ENCODE results near the gene RERE.

The RERE gene

DNA sequence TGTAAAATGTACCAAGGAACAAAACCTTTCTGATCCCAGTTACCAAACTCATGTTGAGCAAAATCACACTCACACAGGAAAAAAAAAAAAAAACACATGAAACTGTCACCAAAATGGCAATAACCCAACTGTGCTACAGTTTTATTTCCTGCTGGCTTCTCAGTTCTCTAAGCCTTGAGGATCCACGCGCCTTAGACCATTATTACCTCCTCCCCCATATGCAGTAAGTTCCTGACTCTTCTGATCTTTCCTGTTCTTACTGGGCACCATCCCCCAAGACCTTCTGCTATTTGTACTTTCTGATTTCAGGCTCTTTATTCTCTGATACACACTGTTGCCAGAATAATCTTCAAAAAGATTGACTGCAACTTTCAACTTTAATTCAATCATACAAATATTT lies 419.9 kb downstream of the RERE start:
- Histone ChIP-seq H3K9me3 (ENCODE audit: low read depth, low read length) (no peaks in the 10 kb centered on the region), H3K9ac (ENCODE audit: insufficient read length) (no peak overlapping the region), H3K4me3 (peak overlapping the region; percentile 62), H3K36me3 (ENCODE audit: insufficient read depth, low read length) (peaks cover 35% of the 10 kb centered on the region), H3K27ac (peak overlapping the region; percentile 90)
- no peak for DNase-seq (ENCODE audit: low read depth, low spot score)
- no peak for TF ChIP-seq FOXP2 (optimal IDR thresholded peaks at IDR 0.05; ENCODE audit: control extremely low read depth, extremely low read length, insufficient read depth)
- no peak for TF ChIP-seq EZH2 (IDR thresholded peaks at IDR 0.05)
- TF ChIP-seq POLR2AphosphoS5 (IDR thresholded peaks at IDR 0.05; ENCODE audit: borderline replicate concordance, low read depth, low read length), result no peak

DNA sequence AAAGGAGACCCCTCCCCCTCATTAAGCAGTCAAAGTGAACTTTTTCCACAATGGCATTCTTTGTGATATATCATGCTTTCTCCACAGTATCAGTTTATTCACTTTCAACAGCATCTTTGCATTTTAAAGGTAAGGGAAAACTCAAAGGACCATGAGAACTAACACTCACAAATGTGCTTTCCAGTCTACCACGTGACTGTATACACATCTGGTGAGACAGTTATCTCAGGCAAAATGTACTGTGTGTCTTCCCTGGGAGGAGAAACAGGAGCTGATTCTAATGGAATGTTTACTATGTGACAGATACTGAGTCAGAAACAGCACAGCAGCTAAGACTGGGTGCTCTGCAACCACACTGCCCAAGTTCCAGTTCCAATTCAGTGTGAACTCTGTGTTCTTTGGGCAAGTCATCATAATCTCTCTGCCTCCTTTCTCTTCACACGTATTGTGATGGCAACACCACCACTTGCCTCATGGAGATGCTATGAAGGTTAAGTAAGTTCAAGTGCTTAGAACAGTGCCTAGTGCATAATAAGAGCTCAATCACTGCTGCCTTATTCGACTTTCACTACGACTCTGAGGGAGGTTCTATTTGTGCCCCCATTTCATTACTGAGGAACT lies 420.5 kb downstream of the RERE start:
- H3K27ac ChIP-seq, result peak overlapping the region; percentile 90
- no peak for DNase-seq (ENCODE audit: low read depth, low spot score)
- H3K9me3 ChIP-seq (ENCODE audit: low read depth, low read length), result no peaks in the 10 kb centered on the region
- peak overlapping the region; percentile 62 for H3K4me3 ChIP-seq
- no peak overlapping the region for H3K9ac ChIP-seq (ENCODE audit: insufficient read length)
- TF ChIP-seq EZH2 (IDR thresholded peaks at IDR 0.05) (no peak), POLR2AphosphoS5 (IDR thresholded peaks at IDR 0.05; ENCODE audit: borderline replicate concordance, low read depth, low read length) (no peak), FOXP2 (optimal IDR thresholded peaks at IDR 0.05; ENCODE audit: control extremely low read depth, extremely low read length, insufficient read depth) (no peak)
- H3K36me3 ChIP-seq (ENCODE audit: insufficient read depth, low read length), result peaks cover 29% of the 10 kb centered on the region

DNA sequence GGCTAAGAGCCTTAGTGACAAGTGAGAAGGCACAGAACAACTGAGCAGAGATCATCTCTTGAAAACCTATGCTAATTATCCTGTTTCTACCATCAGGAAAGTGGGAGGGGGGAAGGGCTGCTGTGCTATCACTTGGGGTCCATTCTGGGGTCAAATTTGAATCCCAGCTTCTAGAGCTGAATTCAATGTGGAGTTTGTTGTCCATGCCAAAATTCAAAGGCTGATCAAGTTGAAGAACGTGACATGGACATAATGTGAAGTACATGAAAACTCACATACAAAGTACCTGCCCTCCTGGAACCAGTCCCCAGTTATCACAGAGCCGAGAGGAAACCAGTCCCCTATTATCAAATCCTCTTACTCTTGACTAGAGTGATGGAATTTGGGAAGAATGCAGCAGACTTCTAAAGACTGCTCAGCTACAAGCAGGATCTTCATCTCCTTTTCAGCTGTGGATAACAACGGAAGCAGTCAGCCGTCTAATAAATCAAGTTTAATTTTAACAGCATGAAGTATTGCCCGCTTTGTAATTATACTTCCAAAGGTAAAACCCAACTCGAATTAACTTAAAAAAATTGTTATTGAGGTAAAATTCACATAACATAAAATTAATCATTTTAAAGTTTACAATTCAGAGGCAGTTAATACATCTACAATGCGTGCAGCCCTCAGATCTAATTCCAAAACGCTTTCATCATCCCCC lies 421.2 kb downstream of the RERE start:
- Histone ChIP-seq H3K36me3 (ENCODE audit: insufficient read depth, low read length) (peaks cover 27% of the 10 kb centered on the region), H3K4me3 (peak overlapping the region; percentile 62), H3K9me3 (ENCODE audit: low read depth, low read length) (no peaks in the 10 kb centered on the region), H3K27ac (peak overlapping the region; percentile 90), H3K9ac (ENCODE audit: insufficient read length) (no peak overlapping the region)
- DNase-seq (ENCODE audit: low read depth, low spot score), result no peak
- TF ChIP-seq EZH2 (IDR thresholded peaks at IDR 0.05) (no peak), FOXP2 (optimal IDR thresholded peaks at IDR 0.05; ENCODE audit: control extremely low read depth, extremely low read length, insufficient read depth) (no peak), POLR2AphosphoS5 (IDR thresholded peaks at IDR 0.05; ENCODE audit: borderline replicate concordance, low read depth, low read length) (no peak)

DNA sequence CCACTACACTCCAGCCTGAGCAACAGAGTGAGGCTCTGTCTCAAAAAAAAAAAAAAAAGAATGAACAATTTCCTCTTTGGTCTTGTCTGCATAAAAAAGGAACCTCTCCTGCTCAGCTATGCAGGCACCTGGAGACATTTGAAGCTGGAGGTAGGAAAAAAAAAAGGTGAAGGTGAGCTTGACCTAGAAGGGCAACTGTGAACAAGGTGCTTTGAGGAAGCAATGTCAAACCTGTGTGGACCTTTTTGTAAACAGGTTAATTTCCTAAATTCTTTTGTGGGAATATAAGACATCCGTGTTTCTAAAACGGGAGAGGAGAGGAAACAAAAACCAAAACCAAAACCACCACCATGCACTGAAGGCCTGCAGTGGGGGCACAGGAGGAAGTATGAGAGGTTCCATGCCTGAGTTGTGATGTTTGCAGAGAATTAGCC lies 422.0 kb downstream of the RERE start:
- TF ChIP-seq FOXP2 (optimal IDR thresholded peaks at IDR 0.05; ENCODE audit: control extremely low read depth, extremely low read length, insufficient read depth) (no peak), POLR2AphosphoS5 (IDR thresholded peaks at IDR 0.05; ENCODE audit: borderline replicate concordance, low read depth, low read length) (no peak), EZH2 (IDR thresholded peaks at IDR 0.05) (no peak)
- H3K36me3 ChIP-seq (ENCODE audit: insufficient read depth, low read length), result peaks cover 25% of the 10 kb centered on the region
- DNase-seq (ENCODE audit: low read depth, low spot score), result no peak
- peak overlapping the region; percentile 90; the same call in 1 of the 2 replicates for H3K27ac ChIP-seq
- H3K4me3 ChIP-seq, result no peak overlapping the region
- H3K9ac ChIP-seq (ENCODE audit: insufficient read length), result no peak overlapping the region
- no peaks in the 10 kb centered on the region for H3K9me3 ChIP-seq (ENCODE audit: low read depth, low read length)

DNA sequence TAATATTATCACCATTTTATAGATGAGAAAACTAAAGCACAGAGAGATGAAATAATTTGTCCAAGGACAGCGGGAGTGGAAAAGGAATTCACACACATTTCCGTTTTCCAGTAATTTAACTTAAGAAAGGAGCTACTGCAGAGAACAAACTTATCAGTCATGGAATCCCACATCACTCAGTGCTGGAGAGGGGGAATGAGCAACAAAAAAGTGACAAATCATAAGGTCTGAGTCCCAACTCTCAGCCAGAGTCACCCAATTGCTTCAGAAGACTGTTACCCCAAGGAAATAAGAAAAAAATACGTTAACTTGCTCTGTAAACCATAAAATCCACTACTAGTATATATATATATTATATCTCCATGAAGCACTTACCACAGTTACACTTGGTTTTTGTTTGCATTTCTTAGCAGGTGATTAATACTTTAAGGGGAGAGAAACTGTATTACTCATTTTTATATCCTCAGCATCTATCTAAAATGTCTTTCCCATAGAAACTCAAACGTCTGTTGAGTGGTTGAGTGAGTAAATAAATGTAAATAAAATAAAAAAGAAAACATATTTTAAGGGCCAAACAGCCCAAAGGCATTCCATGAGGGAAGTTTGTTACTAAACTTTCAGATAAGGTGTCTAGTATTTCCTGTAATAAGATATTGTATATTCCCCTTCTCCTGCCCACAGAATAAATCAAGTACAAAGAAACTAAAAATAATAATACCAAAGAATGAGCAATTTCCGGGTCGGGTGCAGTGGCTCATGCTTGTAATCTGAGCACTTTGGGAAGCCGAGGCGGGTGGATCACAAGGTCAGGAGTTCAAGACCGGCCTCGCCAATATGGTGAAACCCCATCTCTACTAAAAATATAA lies 422.8 kb downstream of the RERE start:
- no peak overlapping the region for H3K4me3 ChIP-seq
- peaks cover 27% of the 10 kb centered on the region for H3K36me3 ChIP-seq (ENCODE audit: insufficient read depth, low read length)
- H3K9me3 ChIP-seq (ENCODE audit: low read depth, low read length), result no peaks in the 10 kb centered on the region
- TF ChIP-seq EZH2 (IDR thresholded peaks at IDR 0.05) (no peak), FOXP2 (optimal IDR thresholded peaks at IDR 0.05; ENCODE audit: control extremely low read depth, extremely low read length, insufficient read depth) (no peak), POLR2AphosphoS5 (IDR thresholded peaks at IDR 0.05; ENCODE audit: borderline replicate concordance, low read depth, low read length) (no peak)
- no peak overlapping the region for H3K27ac ChIP-seq
- no peak for DNase-seq (ENCODE audit: low read depth, low spot score)
- H3K9ac ChIP-seq (ENCODE audit: insufficient read length), result no peak overlapping the region

DNA sequence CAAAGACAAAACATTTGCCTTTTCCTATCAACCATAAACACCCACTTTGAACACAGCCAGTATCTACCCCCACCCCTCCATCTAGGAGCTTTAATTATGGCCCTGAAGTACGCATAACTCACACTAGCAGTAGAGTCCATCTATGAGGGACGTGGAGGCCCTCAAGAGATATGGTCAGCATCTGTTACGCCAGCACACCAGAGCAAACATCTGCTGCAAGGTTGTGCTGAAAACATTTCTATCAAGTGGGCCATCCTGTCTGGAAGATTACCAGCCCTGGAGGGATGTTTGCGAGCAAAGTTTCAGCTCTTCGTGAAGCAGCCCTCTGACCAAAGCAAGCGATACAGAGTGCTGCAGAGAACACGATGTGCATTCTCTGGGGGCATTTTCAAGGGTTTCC lies 424.9 kb downstream of the RERE start:
- H3K9me3 ChIP-seq (ENCODE audit: low read depth, low read length), result no peaks in the 10 kb centered on the region
- TF ChIP-seq POLR2AphosphoS5 (IDR thresholded peaks at IDR 0.05; ENCODE audit: borderline replicate concordance, low read depth, low read length) (no peak), FOXP2 (optimal IDR thresholded peaks at IDR 0.05; ENCODE audit: control extremely low read depth, extremely low read length, insufficient read depth) (no peak), EZH2 (IDR thresholded peaks at IDR 0.05) (no peak)
- H3K36me3 ChIP-seq (ENCODE audit: insufficient read depth, low read length), result peaks cover 31% of the 10 kb centered on the region
- no peak overlapping the region for H3K4me3 ChIP-seq
- no peak overlapping the region for H3K27ac ChIP-seq
- H3K9ac ChIP-seq (ENCODE audit: insufficient read length), result no peak overlapping the region
- no peak for DNase-seq (ENCODE audit: low read depth, low spot score)

DNA sequence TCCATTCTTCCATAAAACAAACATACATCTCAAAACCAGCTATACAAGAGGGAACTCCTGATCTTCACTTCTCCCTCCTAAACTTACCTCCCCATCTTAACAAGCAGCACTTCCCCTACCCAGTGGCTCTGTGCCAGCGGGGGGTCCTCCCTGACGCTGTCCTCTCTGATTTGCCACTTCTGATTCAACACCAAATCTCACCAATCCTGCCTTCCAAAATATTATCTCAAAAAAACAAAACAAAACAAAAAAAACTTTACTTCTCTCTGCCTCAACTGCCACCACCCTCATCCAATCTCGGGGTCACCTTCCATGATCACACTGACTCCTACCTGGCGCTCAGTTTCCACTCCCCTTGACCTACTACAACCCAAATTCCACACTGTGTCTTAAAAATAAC lies 426.7 kb downstream of the RERE start:
- no peak overlapping the region for H3K9ac ChIP-seq (ENCODE audit: insufficient read length)
- DNase-seq (ENCODE audit: low read depth, low spot score), result no peak
- peaks cover 34% of the 10 kb centered on the region for H3K36me3 ChIP-seq (ENCODE audit: insufficient read depth, low read length)
- TF ChIP-seq EZH2 (IDR thresholded peaks at IDR 0.05) (no peak), FOXP2 (optimal IDR thresholded peaks at IDR 0.05; ENCODE audit: control extremely low read depth, extremely low read length, insufficient read depth) (no peak), POLR2AphosphoS5 (IDR thresholded peaks at IDR 0.05; ENCODE audit: borderline replicate concordance, low read depth, low read length) (no peak)
- H3K9me3 ChIP-seq (ENCODE audit: low read depth, low read length), result no peaks in the 10 kb centered on the region
- no peak overlapping the region for H3K27ac ChIP-seq
- H3K4me3 ChIP-seq, result no peak overlapping the region

DNA sequence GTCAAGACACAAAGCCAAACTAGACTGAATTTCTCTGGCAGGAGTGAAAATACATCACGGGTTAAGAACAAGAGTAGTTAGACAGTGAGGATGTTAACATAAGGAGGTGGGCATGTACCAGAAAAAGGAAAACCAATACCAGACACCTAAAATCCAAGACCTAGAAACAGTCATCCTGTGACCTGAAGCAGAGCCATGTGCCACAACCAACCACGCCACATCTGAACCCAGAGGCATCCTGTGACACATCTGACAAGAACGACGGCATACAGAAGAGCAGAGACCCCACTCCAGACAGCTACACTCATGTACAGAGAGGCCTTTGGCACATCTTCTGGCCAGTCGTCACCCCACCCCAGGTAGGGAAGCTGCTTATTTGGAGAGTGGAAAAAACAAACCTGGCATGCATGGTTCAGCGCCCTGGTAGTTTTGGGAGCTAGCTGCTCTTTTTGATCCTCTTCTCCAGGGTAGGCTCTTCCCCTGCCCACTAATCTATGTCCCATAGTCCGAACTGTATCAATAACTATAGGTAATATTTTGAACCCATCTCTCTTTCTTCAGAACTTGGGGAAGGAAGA lies 427.4 kb downstream of the RERE start:
- H3K36me3 ChIP-seq (ENCODE audit: insufficient read depth, low read length), result peaks cover 31% of the 10 kb centered on the region
- H3K27ac ChIP-seq, result no peak overlapping the region
- TF ChIP-seq POLR2AphosphoS5 (IDR thresholded peaks at IDR 0.05; ENCODE audit: borderline replicate concordance, low read depth, low read length) (no peak), EZH2 (IDR thresholded peaks at IDR 0.05) (no peak), FOXP2 (optimal IDR thresholded peaks at IDR 0.05; ENCODE audit: control extremely low read depth, extremely low read length, insufficient read depth) (no peak)
- no peak overlapping the region for H3K9ac ChIP-seq (ENCODE audit: insufficient read length)
- DNase-seq (ENCODE audit: low read depth, low spot score), result no peak
- H3K9me3 ChIP-seq (ENCODE audit: low read depth, low read length), result no peaks in the 10 kb centered on the region
- H3K4me3 ChIP-seq, result no peak overlapping the region

Measured in SK-N-MC (cell line).